Stimulated activated CD4-positive, alpha-beta T cell treated with anti-CD3 and anti-CD28 coated beads, Interleukin-4, amount 100 ng/mL, for 1 hour (primary cell): ENCODE results near the gene ANAPC2.

ENCODE experiments used
- DNase-seq: peaks from one replicate; pipeline ENCODE4 v3.0.0-alpha.2; 2020

Gene ANAPC2

DNA sequence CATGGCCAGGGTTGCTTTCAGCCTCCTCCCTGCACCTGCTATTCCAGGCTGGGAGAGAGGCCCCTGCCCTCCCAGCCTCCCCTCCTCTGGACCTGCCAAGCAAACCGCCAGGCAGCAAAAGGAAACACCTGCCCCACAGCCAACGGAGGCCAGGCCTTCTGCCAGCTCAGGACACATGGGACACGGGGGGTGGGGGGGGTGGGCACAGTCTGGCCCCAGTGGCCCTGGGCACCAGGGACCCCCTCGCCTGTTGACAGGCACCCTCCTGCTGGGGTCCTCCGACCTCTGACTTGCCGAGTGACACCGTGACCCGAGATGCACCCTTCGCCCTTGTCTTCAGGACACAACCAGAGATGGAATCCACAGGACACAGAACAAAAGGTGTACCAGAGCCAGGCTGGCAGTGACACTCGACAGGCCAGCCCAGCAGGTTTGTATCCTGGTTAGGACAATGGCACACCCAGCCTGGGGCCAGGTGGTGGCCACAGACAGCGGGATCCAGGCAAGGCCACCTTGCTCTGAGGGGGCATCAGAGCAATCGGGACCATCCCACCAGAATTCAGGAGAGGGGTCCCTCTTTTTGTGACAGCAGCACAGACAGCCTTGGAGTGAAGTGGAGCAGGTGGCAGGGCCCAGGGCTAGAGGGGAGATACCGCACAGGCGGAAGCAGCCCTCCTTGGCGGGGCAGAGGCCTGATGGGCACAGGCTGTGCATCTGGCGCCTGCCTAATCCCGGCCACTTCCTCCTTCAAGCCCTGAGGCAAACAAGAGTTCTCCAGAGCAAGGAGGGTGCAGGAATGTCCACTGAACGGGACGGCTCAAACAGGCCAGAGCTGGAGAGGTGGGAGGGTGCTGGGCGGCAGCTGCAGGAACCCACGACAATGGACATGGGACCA lies 15.2 kb downstream of the ANAPC2 start:
- DNase-seq: no peak

DNA sequence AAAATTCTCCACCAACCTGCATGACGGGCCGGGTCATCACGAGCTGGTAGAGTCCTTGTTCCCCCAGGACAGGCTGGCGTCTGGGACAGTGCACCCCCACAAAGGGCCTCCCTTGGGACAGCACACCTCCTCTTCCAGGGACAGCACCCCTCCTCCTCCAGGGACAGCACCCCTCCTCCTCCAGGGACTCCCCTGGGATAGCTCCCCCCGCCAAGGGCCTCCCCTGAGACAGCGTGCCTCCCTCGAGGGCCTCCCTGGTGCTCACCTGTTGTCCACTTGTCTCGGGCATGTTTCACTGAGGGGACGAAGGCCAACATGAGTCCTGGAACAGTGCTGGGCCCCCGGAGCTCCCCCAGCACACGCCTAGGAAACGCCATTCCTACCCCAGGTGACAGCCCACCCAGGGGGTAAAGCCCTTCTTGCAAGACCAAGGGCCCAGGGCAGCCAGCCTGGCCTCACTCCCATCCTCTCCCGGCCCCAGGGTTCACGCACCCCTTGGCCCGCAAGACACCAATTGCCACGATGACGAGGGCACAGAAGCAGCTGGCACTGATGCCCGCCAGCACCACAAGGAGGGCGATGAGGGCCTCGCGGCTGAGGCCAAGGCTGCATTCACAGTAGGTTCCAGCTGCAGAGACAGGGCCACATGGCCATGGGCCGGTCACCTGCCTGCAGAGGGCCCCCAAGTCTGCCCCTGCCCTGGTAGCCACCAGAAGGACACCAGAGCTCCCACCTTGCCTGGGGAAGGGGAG lies 17.0 kb downstream of the ANAPC2 start:
- DNase-seq: no peak

GRCh38 chr9:137170486-137171148 lies 17.7 kb downstream of the ANAPC2 start:
- no peak for DNase-seq

DNA sequence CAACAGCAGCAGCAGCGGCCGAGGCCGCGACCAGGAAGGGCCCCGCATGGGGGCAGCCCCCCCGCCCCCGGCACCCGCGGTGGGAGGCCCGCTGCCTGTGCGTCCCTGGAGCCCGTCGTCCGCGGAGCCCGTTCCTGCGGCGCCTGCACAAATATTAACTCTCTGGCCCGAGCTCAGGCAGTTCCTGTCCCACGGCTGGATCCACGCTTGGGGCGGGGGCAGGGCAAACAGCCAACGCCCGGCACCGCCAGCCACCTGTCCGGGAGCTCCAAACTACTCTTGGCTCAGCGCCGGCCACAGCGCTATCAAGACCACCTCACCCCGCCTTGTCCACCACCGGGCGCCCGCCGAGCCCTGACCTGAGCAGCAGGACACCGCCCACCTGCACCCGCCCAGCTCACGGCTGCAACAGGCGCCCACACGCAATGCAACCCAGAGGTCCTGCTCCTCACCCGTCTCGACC lies 18.4 kb downstream of the ANAPC2 start, which contains the start of gene LRRC26:
TSS of gene LRRC26 (minus strand) at position 156 of the 463 bp plus-strand sequence. CDS start at position 48, 108 bp downstream.
- DNase-seq: no peak

DNA sequence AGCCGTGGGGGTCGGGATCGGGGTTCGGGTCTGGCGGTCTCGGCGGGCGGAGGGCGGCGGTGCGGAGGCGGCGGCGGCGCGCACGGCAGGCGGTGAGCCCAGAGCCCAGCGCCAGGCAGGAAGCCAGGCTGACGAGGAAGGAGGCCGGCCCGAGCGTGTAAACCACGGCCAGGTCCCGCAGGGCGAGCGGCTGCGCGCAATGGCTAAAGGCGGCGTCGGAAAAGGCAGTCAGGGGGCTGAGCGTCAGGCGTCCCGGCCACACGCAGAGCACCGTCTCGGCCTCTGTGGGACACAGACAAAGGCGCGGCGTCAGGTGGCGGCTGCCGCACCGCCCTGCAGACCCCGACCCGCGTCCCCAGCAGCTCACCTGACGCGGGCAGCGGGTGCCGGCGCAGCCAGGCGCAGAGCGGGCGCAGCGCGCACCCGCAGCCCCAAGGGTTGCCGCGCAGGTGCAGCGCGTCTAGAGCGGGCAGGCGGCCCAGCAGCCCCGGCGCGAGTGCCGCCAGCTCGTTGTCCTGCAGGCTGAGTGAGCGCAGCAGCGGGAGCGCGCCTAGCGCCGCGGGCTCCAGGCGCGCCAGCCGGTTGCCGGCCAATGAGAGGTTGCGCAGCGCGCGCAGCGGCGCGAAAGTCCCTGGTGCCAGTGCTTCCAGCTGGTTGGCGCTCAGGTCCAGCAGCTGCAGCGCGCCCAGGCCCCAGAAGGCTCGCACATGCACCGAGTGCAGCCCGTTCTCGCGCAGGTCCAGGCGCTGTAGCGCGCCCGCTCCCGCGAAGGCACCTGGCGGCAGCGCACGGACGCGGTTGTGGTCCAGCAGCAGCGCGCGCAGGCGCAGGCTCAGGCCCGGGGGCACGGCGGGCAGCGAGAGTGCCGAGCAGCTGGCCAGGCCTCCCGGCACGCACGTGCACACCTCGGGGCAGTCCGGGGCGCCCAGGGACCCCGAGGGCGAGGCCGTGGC lies 19.2 kb downstream of the ANAPC2 start:
- DNase-seq: no peak

DNA sequence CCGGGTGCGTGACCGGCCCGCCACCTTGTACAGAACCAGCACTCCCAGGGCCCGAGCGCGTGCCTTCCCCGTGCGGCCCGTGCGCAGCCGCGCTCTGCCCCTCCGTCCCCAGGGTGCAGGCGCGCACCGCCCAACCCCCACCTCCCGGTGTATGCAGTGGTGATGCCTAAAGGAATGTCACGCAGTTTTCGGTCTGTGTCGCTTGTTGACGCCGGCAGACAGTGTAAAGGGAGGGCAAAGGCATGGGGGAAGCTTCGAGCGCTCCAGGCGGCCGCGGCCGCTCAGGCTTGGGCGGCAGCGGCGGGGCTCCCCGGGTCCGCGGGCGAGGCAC lies 19.8 kb downstream of the ANAPC2 start:
- DNase-seq: no peak

DNA sequence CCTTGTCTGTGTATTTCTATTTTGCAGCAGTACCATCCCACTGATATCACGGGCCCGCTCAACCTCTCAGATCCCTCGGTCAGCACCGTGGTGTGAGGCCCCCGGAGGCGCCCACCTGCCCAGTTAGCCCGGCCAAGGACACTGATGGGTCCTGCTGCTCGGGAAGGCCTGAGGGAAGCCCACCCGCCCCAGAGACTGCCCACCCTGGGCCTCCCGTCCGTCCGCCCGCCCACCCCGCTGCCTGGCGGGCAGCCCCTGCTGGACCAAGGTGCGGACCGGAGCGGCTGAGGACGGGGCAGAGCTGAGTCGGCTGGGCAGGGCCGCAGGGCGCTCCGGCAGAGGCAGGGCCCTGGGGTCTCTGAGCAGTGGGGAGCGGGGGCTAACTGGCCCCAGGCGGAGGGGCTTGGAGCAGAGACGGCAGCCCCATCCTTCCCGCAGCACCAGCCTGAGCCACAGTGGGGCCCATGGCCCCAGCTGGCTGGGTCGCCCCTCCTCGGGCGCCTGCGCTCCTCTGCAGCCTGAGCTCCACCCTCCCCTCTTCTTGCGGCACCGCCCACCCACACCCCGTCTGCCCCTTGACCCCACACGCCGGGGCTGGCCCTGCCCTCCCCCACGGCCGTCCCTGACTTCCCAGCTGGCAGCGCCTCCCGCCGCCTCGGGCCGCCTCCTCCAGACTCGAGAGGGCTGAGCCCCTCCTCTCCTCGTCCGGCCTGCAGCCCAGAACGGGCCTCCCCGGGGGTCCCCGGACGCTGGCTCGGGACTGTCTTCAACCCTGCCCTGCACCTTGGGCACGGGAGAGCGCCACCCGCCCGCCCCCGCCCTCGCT lies 20.4 kb downstream of the ANAPC2 start:
- DNase-seq: no peak

- DNase-seq: no peak
Observed at GRCh38 chr9:137167277-137167746, 21.0 kb downstream of the ANAPC2 start.

DNA sequence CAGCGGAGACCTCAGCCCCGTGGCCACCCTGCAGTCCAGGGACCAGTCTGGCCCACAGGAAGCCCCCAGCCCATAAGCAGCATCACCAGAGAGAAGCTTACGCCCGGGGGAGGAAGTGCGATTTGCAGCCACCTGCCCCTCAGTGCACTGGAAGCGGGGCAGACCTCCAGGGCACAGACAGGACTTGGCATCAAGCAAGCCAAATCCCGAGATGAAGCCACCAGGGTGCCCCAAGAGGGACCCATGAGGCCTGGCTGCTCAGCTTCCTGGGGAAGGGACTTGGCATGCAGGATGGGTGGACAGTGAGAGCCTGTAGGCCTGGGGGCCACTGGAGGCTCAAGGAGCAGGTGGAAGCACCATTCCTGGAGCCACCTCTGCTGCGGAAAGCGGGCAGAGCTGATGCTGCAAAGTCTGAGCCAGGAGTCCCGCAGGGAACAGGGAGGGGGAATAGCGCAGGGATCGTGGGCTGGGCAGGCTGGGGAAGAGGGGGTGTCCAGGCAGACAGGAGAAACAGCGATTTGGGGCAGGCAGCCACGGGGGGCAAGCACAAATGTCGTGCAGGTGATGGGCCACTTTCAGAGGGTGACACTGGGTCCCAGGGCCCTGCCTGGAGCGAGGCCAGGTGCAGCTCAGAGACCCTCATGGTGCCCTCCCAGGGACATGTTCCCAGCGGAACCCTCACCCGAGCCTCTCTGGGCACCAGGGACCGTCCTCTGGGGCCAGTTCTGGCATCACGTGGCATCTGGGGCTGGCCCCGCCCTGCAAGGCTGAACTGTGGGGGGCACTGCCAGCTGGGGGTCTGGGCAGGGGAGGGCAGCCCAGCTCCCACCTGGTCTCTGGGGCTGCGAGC lies 21.8 kb downstream of the ANAPC2 start:
- DNase-seq: no peak

GRCh38 chr9:137165250-137165836 lies 23.0 kb downstream of the ANAPC2 start:
- DNase-seq: no peak

DNA sequence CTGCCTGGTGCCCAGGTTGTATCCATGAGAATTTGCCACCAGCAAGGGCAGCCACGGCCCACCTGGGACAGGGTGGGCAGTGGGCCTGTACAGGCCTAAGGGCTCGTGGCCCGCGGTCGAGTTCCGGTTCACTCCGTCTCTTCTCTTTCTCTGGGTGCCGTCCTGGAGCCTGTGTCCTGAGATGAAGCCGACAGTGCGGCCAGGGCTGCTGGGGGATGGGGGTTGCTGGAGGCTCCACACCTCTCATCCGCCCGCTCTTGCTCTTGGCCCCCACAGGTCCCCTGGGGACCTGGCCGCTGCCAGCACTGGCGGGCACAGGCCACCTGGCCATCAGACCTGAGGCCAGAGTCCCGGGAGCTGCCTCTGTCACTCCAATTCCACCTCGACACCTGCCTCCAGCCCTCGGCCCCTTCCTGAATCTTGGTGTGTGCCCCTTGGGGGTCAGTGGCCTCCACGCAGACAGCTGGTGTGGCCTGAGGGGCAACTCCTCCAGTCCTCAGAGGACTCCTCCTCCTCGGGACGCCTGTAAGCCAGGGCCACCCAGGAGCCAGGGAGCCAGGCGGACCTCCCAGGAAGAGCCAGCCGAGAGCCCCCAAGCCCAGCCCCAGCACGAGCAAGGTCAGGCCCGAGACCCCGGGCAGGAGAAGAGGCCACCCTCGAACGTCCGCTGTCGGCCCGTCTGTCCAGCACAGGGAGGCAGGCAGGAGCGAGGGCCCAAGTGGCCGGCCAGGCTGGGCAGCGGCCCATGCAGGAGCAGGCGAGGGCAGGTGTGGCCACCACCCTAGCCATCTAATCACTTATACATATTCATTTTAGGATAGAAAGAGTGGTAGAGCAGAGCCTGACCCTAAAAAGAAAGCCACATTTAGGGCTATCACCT lies 23.8 kb downstream of the ANAPC2 start:
- no peak for DNase-seq

DNA sequence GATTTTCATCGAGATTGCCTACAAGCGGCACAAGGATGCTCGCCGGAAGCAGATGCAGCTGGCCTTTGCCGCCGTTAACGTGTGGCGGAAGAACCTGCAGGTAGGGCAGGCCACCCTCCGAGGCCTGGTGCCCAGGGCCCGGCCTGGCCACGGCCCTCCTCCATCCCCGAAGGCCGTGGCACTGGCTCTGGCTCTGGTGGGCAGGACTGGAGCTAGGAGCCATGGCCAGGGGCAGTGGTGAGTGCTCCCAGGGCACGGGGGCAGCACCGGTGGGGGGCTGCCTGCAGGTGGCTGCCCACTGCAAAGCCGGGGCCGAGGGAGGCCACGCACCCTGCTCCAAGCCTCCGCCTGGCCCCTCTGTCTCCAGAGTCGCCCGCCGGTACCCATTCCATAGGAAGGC lies 24.6 kb downstream of the ANAPC2 start:
- DNase-seq: no peak

- no peak for DNase-seq
Observed at GRCh38 chr9:137163365-137163715, 25.0 kb downstream of the ANAPC2 start.

GRCh38 chr9:137162505-137163364 lies 25.6 kb downstream of the ANAPC2 start:
- no peak for DNase-seq

GRCh38 chr9:137161558-137162486 lies 26.5 kb downstream of the ANAPC2 start:
- no peak for DNase-seq

GRCh38 chr9:137160716-137161557 lies 27.4 kb downstream of the ANAPC2 start:
- DNase-seq: no peak
